Liver (tissue), 3 donors: ENCODE results near the gene NUPR1.

Source experiments
- ATF3 ChIP-seq: IDR thresholded peaks from 2 replicates; pipeline ENCODE4 v1.6.1; 2016; ENCODE audit warnings: antibody characterized with exemption
- CTCF ChIP-seq: fragments of 150-350 bp; IDR thresholded peaks from 2 replicates; pipeline ENCODE4 v1.5.1; 2017; ENCODE audit warnings: improper control_type of control experiment, low read depth, low read length; ENCODE audit not compliant: missing input control
- FOXA1 ChIP-seq: IDR thresholded peaks from 2 replicates; pipeline ENCODE4 v1.6.1; 2016; ENCODE audit warnings: antibody characterized with exemption
- FOXA2 ChIP-seq: IDR thresholded peaks from 2 replicates; pipeline ENCODE4 v1.6.1; 2016; ENCODE audit warnings: antibody characterized with exemption
- GABPA ChIP-seq, 2 donors: IDR thresholded peaks in 1 of 2; conservative IDR thresholded peaks in 1 of 2; 2 replicates each; pipeline ENCODE4 v1.6.1; 2016; ENCODE audit warnings: antibody characterized with exemption in 2 of 2, mild to moderate bottlenecking in 1 of 2, moderate library complexity in 1 of 2
- JUND ChIP-seq, 2 donors: IDR thresholded peaks; 2 replicates each; pipeline ENCODE4 v1.6.1; 2016; ENCODE audit warnings: antibody characterized with exemption in 2 of 2
- MAX ChIP-seq: IDR thresholded peaks from 2 replicates; pipeline ENCODE4 v1.6.1; 2016; ENCODE audit warnings: antibody characterized with exemption
- RAD21 ChIP-seq, 2 donors: IDR thresholded peaks; 2 replicates each; pipeline ENCODE4 v1.6.1; 2016; ENCODE audit warnings: antibody characterized with exemption in 2 of 2, mild to moderate bottlenecking in 2 of 2
- REST ChIP-seq: IDR thresholded peaks from 2 replicates; pipeline ENCODE4 v1.6.1; 2016; ENCODE audit warnings: antibody characterized with exemption, mild to moderate bottlenecking
- RXRA ChIP-seq, 2 donors: IDR thresholded peaks; 2 replicates each; pipeline ENCODE4 v1.6.1; 2017 to 2018; ENCODE audit warnings: antibody characterized with exemption in 2 of 2, mild to moderate bottlenecking in 1 of 2
- SP1 ChIP-seq: IDR thresholded peaks from 2 replicates; pipeline ENCODE4 v1.6.1; 2018; ENCODE audit warnings: antibody characterized with exemption, mild to moderate bottlenecking
- TAF1 ChIP-seq: conservative IDR thresholded peaks from 2 replicates; pipeline ENCODE4 v1.6.1; 2016; ENCODE audit warnings: antibody characterized with exemption, mild to moderate bottlenecking
- YY1 ChIP-seq: IDR thresholded peaks from 2 replicates; pipeline ENCODE4 v1.6.1; 2016; ENCODE audit warnings: antibody characterized with exemption, mild to moderate bottlenecking
- ZBTB33 ChIP-seq: IDR thresholded peaks from 2 replicates; pipeline ENCODE4 v1.6.1; 2016; ENCODE audit warnings: antibody characterized with exemption
- donor health status: healthy.
- donor health status: healthy.

- TF ChIP-seq RXRA (IDR thresholded peaks at IDR 0.05) (no peak), MAX (no peak), CTCF (no peak), ATF3 (no peak), REST (no peak), SP1 (no peak), RAD21 (IDR thresholded peaks at IDR 0.05) (no peak), TAF1 (no peak), FOXA2 (no peak), JUND (IDR thresholded peaks at IDR 0.05) (no peak), YY1 (no peak), GABPA (IDR thresholded peaks at IDR 0.05 in 1 of 2, conservative IDR thresholded peaks at IDR 0.05 in 1 of 2) (no peak), FOXA1 (no peak), ZBTB33 (no peak)
Measured at GRCh38 chr16:28514246-28514645, 24.5 kb downstream of the NUPR1 start.
